GM12891 (cell line): Measurements from ENCODE around the gene UQCC2.

Experiments used
- DNase-seq: peaks from one replicate; pipeline ENCODE4 v3.0.0; 2011; ENCODE audit warnings: low spot score; ENCODE audit not compliant: insufficient read length
- FAIRE-seq: peaks from 2 replicates; lab custom pipeline; 2011; peaks lifted over from hg19 to GRCh38; lab: Jason Lieb, UNC
- PAX5 ChIP-seq: IDR thresholded peaks from 2 replicates; pipeline ENCODE4 v1.6.1; 2011; ENCODE audit warnings: low read length, moderate library complexity, mild to moderate bottlenecking; ENCODE audit not compliant: insufficient read depth, severe bottlenecking
- POLR2A ChIP-seq: IDR thresholded peaks from 2 replicates; pipeline ENCODE4 v1.6.1; 2011; ENCODE audit warnings: low read depth, low read length, control low read depth
- POLR2AphosphoS5 ChIP-seq: IDR thresholded peaks from 2 replicates; pipeline ENCODE4 v1.6.1; 2011; ENCODE audit warnings: low read depth, low read length, control low read depth
- POU2F2 ChIP-seq: IDR thresholded peaks from 2 replicates; pipeline ENCODE4 v1.6.1; 2011; ENCODE audit warnings: low read depth, mild to moderate bottlenecking, control low read depth, low read length, moderate library complexity
- SPI1 ChIP-seq: IDR thresholded peaks from 2 replicates; pipeline ENCODE4 v1.6.1; 2011; ENCODE audit warnings: low read depth, low read length, control low read depth
- TAF1 ChIP-seq: IDR thresholded peaks from 2 replicates; pipeline ENCODE4 v1.6.1; 2011; ENCODE audit warnings: low read depth, low read length, control low read depth

UQCC2 gene

GRCh38 chr6:33651403-33651802, 60.1 kb downstream of the UQCC2 start:
- TF ChIP-seq SPI1: no peak
- no peak for TF ChIP-seq TAF1
- TF ChIP-seq PAX5: no peak
- TF ChIP-seq POU2F2: no peak
- no peak for TF ChIP-seq POLR2AphosphoS5
- TF ChIP-seq POLR2A: no peak
- FAIRE-seq (no peak), DNase-seq (no peak)
